ENCODE data around the gene DNAJB12. TPM values are rescaled to one million over a fixed set of nuclear protein-coding genes. Genes with fewer than 3 reads are reported as not detected.

Gene DNAJB12
- total and polyA plus RNA-seq, 4 donors: 15.9 to 22.0 (median 18.9) TPM

- no peaks in the 10 kb centered on the region for H3K27me3 ChIP-seq (ENCODE audit: control insufficient read depth in 4 of 4, insufficient read depth in 4 of 4, low read length in 3 of 4)
- TF ChIP-seq CTCF (IDR thresholded peaks at IDR 0.05; ENCODE audit: low read depth, low read length, missing input control): no peak
- TF ChIP-seq SP1 (IDR thresholded peaks at IDR 0.05): no peak
- TF ChIP-seq JUND (IDR thresholded peaks at IDR 0.05): no peak
- TF ChIP-seq YY1 (IDR thresholded peaks at IDR 0.05): no peak
- no peak for TF ChIP-seq NR2F2 (IDR thresholded peaks at IDR 0.05)
- TF ChIP-seq ATF3 (IDR thresholded peaks at IDR 0.05): no peak
- TF ChIP-seq RXRA (IDR thresholded peaks at IDR 0.05): no peak
- TF ChIP-seq TAF1 (conservative IDR thresholded peaks at IDR 0.05): no peak
- H3K4me1 ChIP-seq (ENCODE audit: control insufficient read depth in 4 of 4, insufficient read depth in 4 of 4, low read length in 3 of 4): peaks cover 0 to 2% (median 0%) of the 10 kb centered on the region in 4 donors
- H3K9ac ChIP-seq (ENCODE audit: low read depth in 1 of 2, low read length in 2 of 2): no peak overlapping the region
- DNase-seq (ENCODE audit: low spot score): no peak
- no peak overlapping the region for H3K4me3 ChIP-seq (ENCODE audit: low read depth in 1 of 3, low read length in 3 of 3)
- no peak overlapping the region for H3K27ac ChIP-seq (ENCODE audit: low read depth in 1 of 2, low read length in 2 of 2)
- WGBS: 88% methylated on average over 7 of the region's 7 CpGs
- H3K36me3 ChIP-seq (ENCODE audit: control insufficient read depth in 4 of 4, insufficient read depth in 3 of 4, low read depth in 1 of 4, low read length in 3 of 4): peaks cover 3 to 36% (median 33%) of the 10 kb centered on the region in 4 donors
- H3K9me3 ChIP-seq (ENCODE audit: control insufficient read depth in 4 of 4, low read length in 3 of 4): no peaks in the 10 kb centered on the region
These were observed 10.6 kb upstream of the DNAJB12 start for GRCh38 chr10:72365106-72365895.

- no peak overlapping the region for H3K9ac ChIP-seq (ENCODE audit: low read depth in 1 of 2, low read length in 2 of 2)
- H3K36me3 ChIP-seq (ENCODE audit: control insufficient read depth in 4 of 4, insufficient read depth in 3 of 4, low read depth in 1 of 4, low read length in 3 of 4): peaks cover 3 to 33% (median 29%) of the 10 kb centered on the region in 4 donors
- H3K27ac ChIP-seq (ENCODE audit: low read depth in 1 of 2, low read length in 2 of 2): no peak overlapping the region
- peak; percentile 88 for DNase-seq (ENCODE audit: low spot score)
- 27% methylated on average over 12 of the region's 12 CpGs for WGBS
- no peaks in the 10 kb centered on the region for H3K27me3 ChIP-seq (ENCODE audit: control insufficient read depth in 4 of 4, insufficient read depth in 4 of 4, low read length in 3 of 4)
- H3K9me3 ChIP-seq (ENCODE audit: control insufficient read depth in 4 of 4, low read length in 3 of 4): no peaks in the 10 kb centered on the region
- TF ChIP-seq FOXA1 (IDR thresholded peaks at IDR 0.05): no peak
- peak; percentile 97 to 98 for TF ChIP-seq RAD21 (IDR thresholded peaks at IDR 0.05)
- no peak for TF ChIP-seq HNF4A (conservative IDR thresholded peaks at IDR 0.05)
- no peak for TF ChIP-seq HNF4G (IDR thresholded peaks at IDR 0.05)
- TF ChIP-seq YY1 (IDR thresholded peaks at IDR 0.05): no peak
- TF ChIP-seq TAF1 (conservative IDR thresholded peaks at IDR 0.05): no peak
- no peak for TF ChIP-seq ZBTB33 (IDR thresholded peaks at IDR 0.05)
- no peak for TF ChIP-seq RXRA (IDR thresholded peaks at IDR 0.05)
- no peak for TF ChIP-seq EGR1 (IDR thresholded peaks at IDR 0.05; ENCODE audit: low read depth in 2 of 2)
- no peak for TF ChIP-seq REST (IDR thresholded peaks at IDR 0.05)
- no peak for TF ChIP-seq SP1 (IDR thresholded peaks at IDR 0.05)
- no peak for TF ChIP-seq GABPA (IDR thresholded peaks at IDR 0.05 in 1 of 2, conservative IDR thresholded peaks at IDR 0.05 in 1 of 2)
- no peak for TF ChIP-seq FOXA2 (IDR thresholded peaks at IDR 0.05)
- TF ChIP-seq JUND (IDR thresholded peaks at IDR 0.05): no peak
- TF ChIP-seq ATF3 (IDR thresholded peaks at IDR 0.05): no peak
- peak; percentile 94 for TF ChIP-seq CTCF (IDR thresholded peaks at IDR 0.05; ENCODE audit: low read depth, low read length, missing input control)
- peaks cover 0 to 2% (median 0%) of the 10 kb centered on the region in 4 donors for H3K4me1 ChIP-seq (ENCODE audit: control insufficient read depth in 4 of 4, insufficient read depth in 4 of 4, low read length in 3 of 4)
- no peak overlapping the region for H3K4me3 ChIP-seq (ENCODE audit: low read depth in 1 of 3, low read length in 3 of 3)
These were observed 9.6 kb upstream of the DNAJB12 start for GRCh38 chr10:72364239-72364777.

All from liver (tissue), 9 donors.